GM12878 (cell line): Measurements from ENCODE around the gene C2orf68. TPM values are rescaled to one million over a fixed set of nuclear protein-coding genes. Genes with fewer than 3 reads are reported as not detected.

ENCODE experiments used
- ATAC-seq: fragments of 200-7000 bp; cut with Tn5 transposase; 3 replicates; pipeline ENCODE4 v1.9.1; 2020; ENCODE audit warnings: mild to moderate bottlenecking, moderate library complexity
- BruUV-seq: library from RNA; stranded (reverse); fragments of 400-500 nt; replicated peaks from 2 replicates; lab custom pipeline; 2021; lab: Mats Ljungman, UMichigan
- CTCF ChIA-PET: fragments of 300-600 bp; sonication (Branson Sonifier 250); formaldehyde crosslinking; extraction: SDS; loops from one replicate; lab custom pipeline; 2021; ENCODE audit warnings: inconsistent platforms; lab: Yijun Ruan, JAX
- POLR2A ChIA-PET: fragments of 350-600 bp; formaldehyde crosslinking; extraction: SDS; loops from one replicate; lab custom pipeline; 2021; ENCODE audit warnings: inconsistent platforms; lab: Charles Lee
- RAD21 ChIA-PET: fragments of 300-600 bp; sonication (Branson Sonifier 250); formaldehyde crosslinking; loops from one replicate; lab custom pipeline; 2023; ENCODE audit warnings: antibody characterized with exemption; ENCODE audit not compliant: unreplicated experiment; lab: Charles Lee
- SMC1A ChIA-PET: fragments of 300-600 bp; sonication (Branson Sonifier 250); formaldehyde crosslinking; loops from one replicate; lab custom pipeline; 2023; ENCODE audit not compliant: unreplicated experiment, uncharacterized antibody; lab: Charles Lee
- DNase-seq: peaks from one replicate; pipeline ENCODE4 v3.0.0-alpha.2; 2011; ENCODE audit warnings: low read depth, low spot score
- FAIRE-seq: peaks from 3 replicates; lab custom pipeline; 2011; peaks lifted over from hg19 to GRCh38; lab: Jason Lieb, UNC
- H2AFZ ChIP-seq: 2 replicates; pipeline ENCODE4 v1.6.0; 2011; ENCODE audit warnings: low read depth, low read length, control low read depth; ENCODE audit not compliant: control insufficient read depth
- H3K27ac ChIP-seq: 2 replicates; pipeline ENCODE4 v1.5.1; 2011; ENCODE audit warnings: control low read depth; ENCODE audit not compliant: control insufficient read depth, insufficient read depth
- H3K27me3 ChIP-seq, 2 experiments: replicated peaks in 1 of 2; 2 replicates each; pipeline versions ENCODE4 v1.6.0 to v1.6.1; 2011; ENCODE audit warnings: low read length in 1 of 2; ENCODE audit not compliant: control insufficient read depth in 2 of 2, insufficient read depth in 2 of 2
- H3K36me3 ChIP-seq, 2 experiments: 2 replicates each; pipeline ENCODE4 v1.5.1; 2011; ENCODE audit warnings: low read length in 1 of 2; ENCODE audit not compliant: control insufficient read depth in 2 of 2, insufficient read depth in 2 of 2
- H3K4me1 ChIP-seq: 2 replicates; pipeline ENCODE4 v1.6.1; 2011; ENCODE audit warnings: mild to moderate bottlenecking, low read length, moderate library complexity, mixed read lengths; ENCODE audit not compliant: control insufficient read depth, insufficient read depth
- H3K4me2 ChIP-seq: 2 replicates; pipeline ENCODE4 v1.6.0; 2011; ENCODE audit warnings: control low read depth; ENCODE audit not compliant: control insufficient read depth, insufficient read depth
- H3K4me3 ChIP-seq: fragments of 200-600 bp; sonication (generic); 2 replicates; pipeline ENCODE4 v1.5.1; 2016
- H3K79me2 ChIP-seq: 2 replicates; pipeline ENCODE4 v1.6.0; 2011; ENCODE audit warnings: low read length; ENCODE audit not compliant: control insufficient read depth, insufficient read depth
- H3K9ac ChIP-seq: 2 replicates; pipeline ENCODE4 v1.8.0; 2011; ENCODE audit warnings: low read length, control low read depth, mixed read lengths; ENCODE audit not compliant: control insufficient read depth, insufficient read depth
- H3K9me3 ChIP-seq: replicated peaks from 3 replicates; pipeline ENCODE4 v1.5.1; 2011; ENCODE audit warnings: mild to moderate bottlenecking, low read length; ENCODE audit not compliant: control insufficient read depth, insufficient read depth
- H4K20me1 ChIP-seq: 2 replicates; pipeline ENCODE4 v1.6.0; 2011; ENCODE audit not compliant: control insufficient read depth, insufficient read depth
- ATF7 ChIP-seq: fragments of 450-650 bp; IDR thresholded peaks from 2 replicates; pipeline ENCODE4 v1.6.1; 2016; ENCODE audit warnings: low read depth, mild to moderate bottlenecking
- CREB1 ChIP-seq: IDR thresholded peaks from 2 replicates; pipeline ENCODE4 v1.6.1; 2012; ENCODE audit warnings: low read depth, mild to moderate bottlenecking, inconsistent platforms
- FOXM1 ChIP-seq: IDR thresholded peaks from 2 replicates; pipeline ENCODE4 v1.6.1; 2012; ENCODE audit warnings: low read depth, mild to moderate bottlenecking, inconsistent platforms, low read length, moderate library complexity
- GATAD2B ChIP-seq: fragments of 450-650 bp; conservative IDR thresholded peaks from 2 replicates; pipeline ENCODE4 v1.6.1; 2017; ENCODE audit warnings: low read depth, mild to moderate bottlenecking, moderate library complexity
- MEF2A ChIP-seq: IDR thresholded peaks from 2 replicates; pipeline ENCODE4 v1.6.1; 2011; ENCODE audit warnings: low read depth, mild to moderate bottlenecking, low read length, moderate library complexity; ENCODE audit not compliant: insufficient read depth
- TBL1XR1 ChIP-seq: IDR thresholded peaks from 2 replicates; pipeline ENCODE4 v1.6.1; 2012; ENCODE audit warnings: low read depth, low read length, improper control_type of control experiment
- TCF3 ChIP-seq: IDR thresholded peaks from 2 replicates; pipeline ENCODE4 v1.6.1; 2012; ENCODE audit warnings: low read depth, mild to moderate bottlenecking, low read length, borderline replicate concordance; ENCODE audit not compliant: insufficient read depth
- ZNF622 ChIP-seq: fragments of 450-650 bp; IDR thresholded peaks from 2 replicates; pipeline ENCODE4 v1.6.1; 2017; ENCODE audit warnings: mild to moderate bottlenecking, inconsistent platforms
- ZZZ3 ChIP-seq: IDR thresholded peaks from 2 replicates; pipeline ENCODE4 v1.6.1; 2011; ENCODE audit warnings: low read depth; ENCODE audit not compliant: control insufficient read depth, insufficient read length
- WGBS: methylation state at CpG from one replicate; pipeline ENCODE4 v1.1.6; 2016; ENCODE audit warnings: low lambda C conversion rate; ENCODE audit not compliant: insufficient replicate concordance, insufficient coverage; ENCODE audit errors: missing lambda C conversion rate; 5-methylcytosine and 5-hydroxymethylcytosine counted together
- in situ Hi-C: fragments of 300-500 bp; cut with MboI; formaldehyde crosslinking; loops from 9 replicates; pipeline ENCODE4 v1.14.3; 2018; ENCODE audit warnings: mixed read lengths
- intact Hi-C: fragments of 100-400 bp; cut with micrococcal nuclease; formaldehyde crosslinking; loops from one replicate; pipeline ENCODE4 v1.14.2; 2022; ENCODE audit not compliant: unreplicated experiment
- polyA plus RNA-seq, 11 experiments: library from polyadenylated mRNA; depleted of rRNA in 4 of 11; unstranded in 6 of 11; stranded (reverse) in 5 of 11; fragments of >200 nt; fragmentation: Nextera tagmentation in 4 of 11; fragmentation: Illumina TruSeq in 1 of 11; extraction: Ambion mirVana in 4 of 11; extraction: Trizol in 1 of 11; gene quantifications; 1 replicate in 1 of 11; 2 replicates in 10 of 11; pipeline versions ENCODE4 v1.2.1 to v1.2.3, GENCODE V29; 2011 to 2016; ENCODE audit warnings: inconsistent platforms in 2 of 11, missing spikeins in 2 of 11, low read depth in 1 of 11
- total RNA-seq, 4 experiments: library from RNA; depleted of rRNA in 3 of 4; stranded (reverse); fragments of >200 nt in 3 of 4; fragmentation: Illumina TruSeq in 1 of 4; extraction: Trizol in 1 of 4; gene quantifications; 2 replicates each; pipeline versions ENCODE4 v1.2.1 to v1.2.3, GENCODE V29; 2013 to 2021
- TF ChIP-seq, protein P1 (sequence below): fragments of 450-650 bp; formaldehyde crosslinking; IDR thresholded peaks from 2 replicates; pipeline ENCODE4 v1.5.0; 2022; ENCODE audit warnings: mild to moderate bottlenecking, missing genetic modification characterization
- TF ChIP-seq, protein P2 (sequence below): fragments of 450-650 bp; IDR thresholded peaks from 2 replicates; pipeline ENCODE4 v1.6.1; 2017; ENCODE audit warnings: mild to moderate bottlenecking, moderate library complexity
- TF ChIP-seq, protein P3 (sequence below): fragments of 450-650 bp; IDR thresholded peaks from 2 replicates; pipeline ENCODE4 v1.6.1; 2016; ENCODE audit warnings: mild to moderate bottlenecking, moderate library complexity, borderline replicate concordance

The C2orf68 gene
- total and polyA plus RNA-seq, 10 of the 15 experiments (the other 5 are each of a cell fraction or from before 2014, with no cell fraction given): 12.7 to 56.1 (median 28.4) TPM

DNA sequence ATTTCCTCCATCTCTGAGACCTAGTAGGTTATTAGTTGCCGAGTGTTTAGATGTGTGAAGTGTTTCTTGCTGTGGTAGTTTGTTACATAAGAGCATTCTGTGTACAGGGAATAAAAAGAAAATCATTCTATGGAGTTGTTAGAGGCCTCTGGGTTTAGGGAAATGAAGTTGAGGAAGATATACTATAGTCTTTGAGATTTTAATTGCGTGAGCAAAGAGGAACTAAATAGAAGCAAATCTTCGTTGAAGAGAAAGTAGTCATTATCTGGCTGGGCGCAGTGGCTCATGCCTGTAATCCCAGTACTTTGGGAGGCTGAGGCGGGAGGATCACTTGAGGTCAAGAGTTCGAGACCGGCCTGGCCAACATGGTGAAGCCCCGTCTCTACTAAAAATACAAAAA lies 23.1 kb upstream of the C2orf68 start:
- Histone ChIP-seq H4K20me1 (no peaks in the 10 kb centered on the region), H3K27me3 (no peaks in the 10 kb centered on the region), H3K4me3 (no peak overlapping the region), H3K27ac (no peak overlapping the region), H3K9ac (no peak overlapping the region), H3K9me3 (no peaks in the 10 kb centered on the region), H2AFZ (no peak overlapping the region), H3K4me2 (no peak overlapping the region), H3K36me3 (peaks cover 24 to 38% of the 10 kb centered on the region in 2 experiments), H3K79me2 (no peaks in the 10 kb centered on the region), H3K4me1 (no peaks in the 10 kb centered on the region)
- CTCF ChIA-PET: interaction anchor here (0.6 to 5.2 kb wide), 6 partner anchors 21 to 609 kb away, joined by 3 to 162 read pairs (median 14); no protein-coding TSS in a partner anchor
- BruUV-seq: no TSS peak
- POLR2A ChIA-PET: no interaction called here
- SMC1A ChIA-PET: interaction anchor here (0.7 to 3.4 kb wide), 7 partner anchors 13 to 215 kb away, joined by 3 to 71 read pairs (median 3); no protein-coding TSS in a partner anchor
- RAD21 ChIA-PET: interaction anchor here (0.9 to 3.4 kb wide), 2 partner anchors 13 to 70 kb away, joined by 3 to 20 read pairs; no protein-coding TSS in a partner anchor
- intact Hi-C loops (loop anchor here (5.0 kb wide), 2 partner anchors 87 to 177 kb away; no protein-coding TSS in a partner anchor), in situ Hi-C loops (loop anchor here (5.0 kb wide), 1 partner anchor 72 kb away; no protein-coding TSS in a partner anchor)
- 90% methylated on average over 8 of the region's 8 CpGs for WGBS
- DNase-seq (no peak), ATAC-seq (no peak), FAIRE-seq (no peak)
- TF ChIP-seq, protein P1, sequence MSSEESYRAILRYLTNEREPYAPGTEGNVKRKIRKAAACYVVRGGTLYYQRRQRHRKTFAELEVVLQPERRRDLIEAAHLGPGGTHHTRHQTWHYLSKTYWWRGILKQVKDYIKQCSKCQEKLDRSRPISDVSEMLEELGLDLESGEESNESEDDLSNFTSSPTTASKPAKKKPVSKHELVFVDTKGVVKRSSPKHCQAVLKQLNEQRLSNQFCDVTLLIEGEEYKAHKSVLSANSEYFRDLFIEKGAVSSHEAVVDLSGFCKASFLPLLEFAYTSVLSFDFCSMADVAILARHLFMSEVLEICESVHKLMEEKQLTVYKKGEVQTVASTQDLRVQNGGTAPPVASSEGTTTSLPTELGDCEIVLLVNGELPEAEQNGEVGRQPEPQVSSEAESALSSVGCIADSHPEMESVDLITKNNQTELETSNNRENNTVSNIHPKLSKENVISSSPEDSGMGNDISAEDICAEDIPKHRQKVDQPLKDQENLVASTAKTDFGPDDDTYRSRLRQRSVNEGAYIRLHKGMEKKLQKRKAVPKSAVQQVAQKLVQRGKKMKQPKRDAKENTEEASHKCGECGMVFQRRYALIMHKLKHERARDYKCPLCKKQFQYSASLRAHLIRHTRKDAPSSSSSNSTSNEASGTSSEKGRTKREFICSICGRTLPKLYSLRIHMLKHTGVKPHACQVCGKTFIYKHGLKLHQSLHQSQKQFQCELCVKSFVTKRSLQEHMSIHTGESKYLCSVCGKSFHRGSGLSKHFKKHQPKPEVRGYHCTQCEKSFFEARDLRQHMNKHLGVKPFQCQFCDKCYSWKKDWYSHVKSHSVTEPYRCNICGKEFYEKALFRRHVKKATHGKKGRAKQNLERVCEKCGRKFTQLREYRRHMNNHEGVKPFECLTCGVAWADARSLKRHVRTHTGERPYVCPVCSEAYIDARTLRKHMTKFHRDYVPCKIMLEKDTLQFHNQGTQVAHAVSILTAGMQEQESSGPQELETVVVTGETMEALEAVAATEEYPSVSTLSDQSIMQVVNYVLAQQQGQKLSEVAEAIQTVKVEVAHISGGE (CRISPR knock-in tag): no peak
- TF ChIP-seq FOXM1: no peak
- TF ChIP-seq, protein P2, sequence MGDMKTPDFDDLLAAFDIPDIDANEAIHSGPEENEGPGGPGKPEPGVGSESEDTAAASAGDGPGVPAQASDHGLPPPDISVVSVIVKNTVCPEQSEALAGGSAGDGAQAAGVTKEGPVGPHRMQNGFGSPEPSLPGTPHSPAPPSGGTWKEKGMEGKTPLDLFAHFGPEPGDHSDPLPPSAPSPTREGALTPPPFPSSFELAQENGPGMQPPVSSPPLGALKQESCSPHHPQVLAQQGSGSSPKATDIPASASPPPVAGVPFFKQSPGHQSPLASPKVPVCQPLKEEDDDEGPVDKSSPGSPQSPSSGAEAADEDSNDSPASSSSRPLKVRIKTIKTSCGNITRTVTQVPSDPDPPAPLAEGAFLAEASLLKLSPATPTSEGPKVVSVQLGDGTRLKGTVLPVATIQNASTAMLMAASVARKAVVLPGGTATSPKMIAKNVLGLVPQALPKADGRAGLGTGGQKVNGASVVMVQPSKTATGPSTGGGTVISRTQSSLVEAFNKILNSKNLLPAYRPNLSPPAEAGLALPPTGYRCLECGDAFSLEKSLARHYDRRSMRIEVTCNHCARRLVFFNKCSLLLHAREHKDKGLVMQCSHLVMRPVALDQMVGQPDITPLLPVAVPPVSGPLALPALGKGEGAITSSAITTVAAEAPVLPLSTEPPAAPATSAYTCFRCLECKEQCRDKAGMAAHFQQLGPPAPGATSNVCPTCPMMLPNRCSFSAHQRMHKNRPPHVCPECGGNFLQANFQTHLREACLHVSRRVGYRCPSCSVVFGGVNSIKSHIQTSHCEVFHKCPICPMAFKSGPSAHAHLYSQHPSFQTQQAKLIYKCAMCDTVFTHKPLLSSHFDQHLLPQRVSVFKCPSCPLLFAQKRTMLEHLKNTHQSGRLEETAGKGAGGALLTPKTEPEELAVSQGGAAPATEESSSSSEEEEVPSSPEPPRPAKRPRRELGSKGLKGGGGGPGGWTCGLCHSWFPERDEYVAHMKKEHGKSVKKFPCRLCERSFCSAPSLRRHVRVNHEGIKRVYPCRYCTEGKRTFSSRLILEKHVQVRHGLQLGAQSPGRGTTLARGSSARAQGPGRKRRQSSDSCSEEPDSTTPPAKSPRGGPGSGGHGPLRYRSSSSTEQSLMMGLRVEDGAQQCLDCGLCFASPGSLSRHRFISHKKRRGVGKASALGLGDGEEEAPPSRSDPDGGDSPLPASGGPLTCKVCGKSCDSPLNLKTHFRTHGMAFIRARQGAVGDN: no peak
- no peak for TF ChIP-seq ZZZ3
- TF ChIP-seq ATF7: no peak
- TF ChIP-seq, protein P3, sequence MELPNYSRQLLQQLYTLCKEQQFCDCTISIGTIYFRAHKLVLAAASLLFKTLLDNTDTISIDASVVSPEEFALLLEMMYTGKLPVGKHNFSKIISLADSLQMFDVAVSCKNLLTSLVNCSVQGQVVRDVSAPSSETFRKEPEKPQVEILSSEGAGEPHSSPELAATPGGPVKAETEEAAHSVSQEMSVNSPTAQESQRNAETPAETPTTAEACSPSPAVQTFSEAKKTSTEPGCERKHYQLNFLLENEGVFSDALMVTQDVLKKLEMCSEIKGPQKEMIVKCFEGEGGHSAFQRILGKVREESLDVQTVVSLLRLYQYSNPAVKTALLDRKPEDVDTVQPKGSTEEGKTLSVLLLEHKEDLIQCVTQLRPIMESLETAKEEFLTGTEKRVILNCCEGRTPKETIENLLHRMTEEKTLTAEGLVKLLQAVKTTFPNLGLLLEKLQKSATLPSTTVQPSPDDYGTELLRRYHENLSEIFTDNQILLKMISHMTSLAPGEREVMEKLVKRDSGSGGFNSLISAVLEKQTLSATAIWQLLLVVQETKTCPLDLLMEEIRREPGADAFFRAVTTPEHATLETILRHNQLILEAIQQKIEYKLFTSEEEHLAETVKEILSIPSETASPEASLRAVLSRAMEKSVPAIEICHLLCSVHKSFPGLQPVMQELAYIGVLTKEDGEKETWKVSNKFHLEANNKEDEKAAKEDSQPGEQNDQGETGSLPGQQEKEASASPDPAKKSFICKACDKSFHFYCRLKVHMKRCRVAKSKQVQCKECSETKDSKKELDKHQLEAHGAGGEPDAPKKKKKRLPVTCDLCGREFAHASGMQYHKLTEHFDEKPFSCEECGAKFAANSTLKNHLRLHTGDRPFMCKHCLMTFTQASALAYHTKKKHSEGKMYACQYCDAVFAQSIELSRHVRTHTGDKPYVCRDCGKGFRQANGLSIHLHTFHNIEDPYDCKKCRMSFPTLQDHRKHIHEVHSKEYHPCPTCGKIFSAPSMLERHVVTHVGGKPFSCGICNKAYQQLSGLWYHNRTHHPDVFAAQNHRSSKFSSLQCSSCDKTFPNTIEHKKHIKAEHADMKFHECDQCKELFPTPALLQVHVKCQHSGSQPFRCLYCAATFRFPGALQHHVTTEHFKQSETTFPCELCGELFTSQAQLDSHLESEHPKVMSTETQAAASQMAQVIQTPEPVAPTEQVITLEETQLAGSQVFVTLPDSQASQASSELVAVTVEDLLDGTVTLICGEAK: no peak
- no peak for TF ChIP-seq GATAD2B
- TF ChIP-seq MEF2A: no peak
- no peak for TF ChIP-seq ZNF622
- no peak for TF ChIP-seq TBL1XR1
- TF ChIP-seq TCF3: no peak
- TF ChIP-seq CREB1: no peak
